ENCODE results near the gene NEURL2. TPM values are rescaled to one million over a fixed set of nuclear protein-coding genes. Genes with fewer than 3 reads are reported as not detected.
A peak's percentile ranks its signal among the peaks of the same experiment; 100 is the strongest.

The NEURL2 gene
- total and polyA plus RNA-seq, 10 of the 15 experiments (the other 5 are each of a cell fraction or from before 2014, with no cell fraction given): 0.53 to 7.0 (median 2.7) TPM

DNA sequence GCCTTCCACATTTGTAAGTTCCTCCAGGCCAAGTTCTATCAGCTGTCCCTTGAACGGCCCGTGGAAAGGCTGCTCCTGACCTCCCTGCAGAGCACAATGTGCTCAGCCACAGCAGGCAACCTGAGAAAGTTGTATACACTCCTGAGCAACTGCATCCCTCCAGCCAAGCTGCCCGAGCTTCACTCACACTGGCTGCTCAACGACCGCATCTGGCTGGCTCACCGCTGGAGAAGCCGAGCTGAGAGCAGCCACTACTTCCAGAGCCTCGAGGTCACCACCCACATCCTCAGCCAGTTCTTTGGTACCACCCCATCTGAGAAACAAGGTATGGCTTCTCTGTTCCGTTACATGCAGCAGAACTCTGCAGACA lies 7.9 kb downstream of the NEURL2 start (continued):
- TF ChIP-seq SPI1 (IDR thresholded peaks at IDR 0.05; ENCODE audit: borderline replicate concordance, insufficient read depth, low read depth, low read length) (no peak), STAT3 (IDR thresholded peaks at IDR 0.05; ENCODE audit: low read depth, low read length) (no peak), CREB1 (IDR thresholded peaks at IDR 0.05; ENCODE audit: low read depth) (no peak), NFXL1 (IDR thresholded peaks at IDR 0.05; ENCODE audit: borderline replicate concordance) (no peak), FOXM1 (IDR thresholded peaks at IDR 0.05; ENCODE audit: low read depth, low read length) (no peak), SREBF2 (IDR thresholded peaks at IDR 0.05; ENCODE audit: low read length) (no peak), EP300 (IDR thresholded peaks at IDR 0.05; ENCODE audit: borderline replicate concordance in 1 of 2, control insufficient read depth in 1 of 2, low read depth in 2 of 2, low read length in 2 of 2) (no peak), NR2F1 (conservative IDR thresholded peaks at IDR 0.05) (no peak)

DNA sequence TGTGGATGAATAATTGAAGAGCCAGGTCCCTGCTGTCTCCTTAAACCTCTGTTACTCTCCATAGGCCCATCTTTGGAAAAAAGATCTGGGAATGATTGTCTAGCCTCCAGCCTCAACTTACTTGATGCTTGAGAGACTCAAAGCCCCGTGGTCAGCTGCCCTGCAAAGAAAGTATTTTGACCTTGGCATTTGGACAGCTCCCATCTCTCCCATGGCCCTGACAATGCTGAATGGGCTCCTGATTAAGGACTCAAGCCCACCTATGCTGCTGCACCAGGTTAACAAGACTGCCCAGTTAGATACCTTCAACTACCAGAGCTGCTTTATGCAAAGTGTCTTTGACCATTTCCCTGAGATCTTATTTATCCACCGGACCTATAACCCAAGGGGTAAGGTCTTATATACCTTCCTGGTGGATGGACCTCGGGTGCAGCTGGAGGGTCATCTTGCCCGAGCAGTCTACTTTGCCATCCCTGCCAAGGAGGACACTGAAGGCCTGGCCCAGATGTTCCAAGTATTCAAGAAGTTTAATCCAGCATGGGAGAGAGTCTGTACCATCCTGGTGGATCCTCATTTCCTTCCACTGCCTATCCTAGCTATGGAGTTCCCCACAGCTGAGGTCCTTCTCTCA lies 8.4 kb downstream of the NEURL2 start:
- ChIA-PET POLR2A (interaction anchor here (1.1 to 2.3 kb wide), 6 partner anchors 8 to 90 kb away, joined by 3 to 16 read pairs (median 3); partner anchors contain the start of genes ACOT8, CTSA, NEURL2 and ZSWIM3), CTCF (interaction anchor here (1.0 to 3.2 kb wide), 5 partner anchors 8 to 104 kb away, joined by 3 to 38 read pairs (median 17); partner anchors contain the start of genes CTSA and NEURL2), RAD21 (ENCODE audit: unreplicated experiment) (interaction anchor here (1.3 to 2.3 kb wide), 4 partner anchors 8 to 84 kb away, joined by 3 to 25 read pairs (median 10); partner anchors contain the start of genes CTSA, NEURL2 and PCIF1), SMC1A (ENCODE audit: uncharacterized antibody, unreplicated experiment) (interaction anchor here (0.7 to 2.3 kb wide), 6 partner anchors 8 to 88 kb away, joined by 3 to 10 read pairs (median 4); partner anchors contain the start of genes CTSA and NEURL2)
- WGBS (ENCODE audit: insufficient coverage, insufficient replicate concordance, low lambda C conversion rate, missing lambda C conversion rate): 99% methylated on average over 4 of the region's 4 CpGs
- Histone ChIP-seq H3K9me3 (replicated peaks; ENCODE audit: control insufficient read depth, insufficient read depth, low read length) (no peaks in the 10 kb centered on the region), H3K4me2 (ENCODE audit: control insufficient read depth, insufficient read depth) (peak overlapping the region; percentile 86; the same call in 1 of the 2 replicates), H3K9ac (ENCODE audit: control insufficient read depth, insufficient read depth, low read length) (no peak overlapping the region), H4K20me1 (ENCODE audit: control insufficient read depth, insufficient read depth) (no peaks in the 10 kb centered on the region), H2AFZ (ENCODE audit: control insufficient read depth, low read depth, low read length) (no peak overlapping the region), H3K4me3 (0 out of 2 replicates have a peak overlapping the region, but pooled peaks have one; percentile 39), H3K4me1 (ENCODE audit: control insufficient read depth, insufficient read depth, low read length) (peaks cover 12% of the 10 kb centered on the region), H3K79me2 (ENCODE audit: control insufficient read depth, insufficient read depth, low read length) (peaks cover 15% of the 10 kb centered on the region), H3K36me3 (ENCODE audit: control insufficient read depth in 2 of 2, insufficient read depth in 2 of 2, low read length in 1 of 2) (peaks cover 7 to 11% of the 10 kb centered on the region in 2 experiments; a peak in 2 of 4 replicates), H3K27ac (ENCODE audit: control insufficient read depth, insufficient read depth) (no peak overlapping the region), H3K27me3 (replicated peaks in 1 of 2; ENCODE audit: control insufficient read depth in 2 of 2, insufficient read depth in 2 of 2, low read length in 1 of 2) (no peaks in the 10 kb centered on the region)
- no peak for FAIRE-seq
- DNase-seq (ENCODE audit: low read depth, low spot score): no peak
- ATAC-seq: no peak
- in situ Hi-C loops (cut with MboI) (no loop called here), intact Hi-C loops (cut with micrococcal nuclease; ENCODE audit: unreplicated experiment) (no loop called here)
- BruUV-seq (replicated peaks): no TSS peak
- TF ChIP-seq SREBF2 (IDR thresholded peaks at IDR 0.05; ENCODE audit: low read length): no peak
- no peak for TF ChIP-seq EP300 (IDR thresholded peaks at IDR 0.05; ENCODE audit: borderline replicate concordance in 1 of 2, control insufficient read depth in 1 of 2, low read depth in 2 of 2, low read length in 2 of 2)
- TF ChIP-seq, protein P1, sequence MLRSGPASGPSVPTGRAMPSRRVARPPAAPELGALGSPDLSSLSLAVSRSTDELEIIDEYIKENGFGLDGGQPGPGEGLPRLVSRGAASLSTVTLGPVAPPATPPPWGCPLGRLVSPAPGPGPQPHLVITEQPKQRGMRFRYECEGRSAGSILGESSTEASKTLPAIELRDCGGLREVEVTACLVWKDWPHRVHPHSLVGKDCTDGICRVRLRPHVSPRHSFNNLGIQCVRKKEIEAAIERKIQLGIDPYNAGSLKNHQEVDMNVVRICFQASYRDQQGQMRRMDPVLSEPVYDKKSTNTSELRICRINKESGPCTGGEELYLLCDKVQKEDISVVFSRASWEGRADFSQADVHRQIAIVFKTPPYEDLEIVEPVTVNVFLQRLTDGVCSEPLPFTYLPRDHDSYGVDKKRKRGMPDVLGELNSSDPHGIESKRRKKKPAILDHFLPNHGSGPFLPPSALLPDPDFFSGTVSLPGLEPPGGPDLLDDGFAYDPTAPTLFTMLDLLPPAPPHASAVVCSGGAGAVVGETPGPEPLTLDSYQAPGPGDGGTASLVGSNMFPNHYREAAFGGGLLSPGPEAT (IDR thresholded peaks at IDR 0.05; ENCODE audit: low read depth): no peak
- TF ChIP-seq, protein P2, sequence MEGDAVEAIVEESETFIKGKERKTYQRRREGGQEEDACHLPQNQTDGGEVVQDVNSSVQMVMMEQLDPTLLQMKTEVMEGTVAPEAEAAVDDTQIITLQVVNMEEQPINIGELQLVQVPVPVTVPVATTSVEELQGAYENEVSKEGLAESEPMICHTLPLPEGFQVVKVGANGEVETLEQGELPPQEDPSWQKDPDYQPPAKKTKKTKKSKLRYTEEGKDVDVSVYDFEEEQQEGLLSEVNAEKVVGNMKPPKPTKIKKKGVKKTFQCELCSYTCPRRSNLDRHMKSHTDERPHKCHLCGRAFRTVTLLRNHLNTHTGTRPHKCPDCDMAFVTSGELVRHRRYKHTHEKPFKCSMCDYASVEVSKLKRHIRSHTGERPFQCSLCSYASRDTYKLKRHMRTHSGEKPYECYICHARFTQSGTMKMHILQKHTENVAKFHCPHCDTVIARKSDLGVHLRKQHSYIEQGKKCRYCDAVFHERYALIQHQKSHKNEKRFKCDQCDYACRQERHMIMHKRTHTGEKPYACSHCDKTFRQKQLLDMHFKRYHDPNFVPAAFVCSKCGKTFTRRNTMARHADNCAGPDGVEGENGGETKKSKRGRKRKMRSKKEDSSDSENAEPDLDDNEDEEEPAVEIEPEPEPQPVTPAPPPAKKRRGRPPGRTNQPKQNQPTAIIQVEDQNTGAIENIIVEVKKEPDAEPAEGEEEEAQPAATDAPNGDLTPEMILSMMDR (IDR thresholded peaks at IDR 0.05 in 2 of 3, conservative IDR thresholded peaks at IDR 0.05 in 1 of 3; ENCODE audit: control insufficient read depth in 2 of 3, extremely low read depth in 1 of 3, insufficient read depth in 1 of 3, low read depth in 3 of 3, low read length in 3 of 3): no peak
- TF ChIP-seq NBN (IDR thresholded peaks at IDR 0.05): no peak
- TF ChIP-seq IKZF2 (IDR thresholded peaks at IDR 0.05): no peak
- TF ChIP-seq, protein P3, sequence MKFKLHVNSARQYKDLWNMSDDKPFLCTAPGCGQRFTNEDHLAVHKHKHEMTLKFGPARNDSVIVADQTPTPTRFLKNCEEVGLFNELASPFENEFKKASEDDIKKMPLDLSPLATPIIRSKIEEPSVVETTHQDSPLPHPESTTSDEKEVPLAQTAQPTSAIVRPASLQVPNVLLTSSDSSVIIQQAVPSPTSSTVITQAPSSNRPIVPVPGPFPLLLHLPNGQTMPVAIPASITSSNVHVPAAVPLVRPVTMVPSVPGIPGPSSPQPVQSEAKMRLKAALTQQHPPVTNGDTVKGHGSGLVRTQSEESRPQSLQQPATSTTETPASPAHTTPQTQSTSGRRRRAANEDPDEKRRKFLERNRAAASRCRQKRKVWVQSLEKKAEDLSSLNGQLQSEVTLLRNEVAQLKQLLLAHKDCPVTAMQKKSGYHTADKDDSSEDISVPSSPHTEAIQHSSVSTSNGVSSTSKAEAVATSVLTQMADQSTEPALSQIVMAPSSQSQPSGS (IDR thresholded peaks at IDR 0.05; ENCODE audit: low read length): no peak
- no peak for TF ChIP-seq ZNF207 (IDR thresholded peaks at IDR 0.05; ENCODE audit: borderline replicate concordance)
- no peak for TF ChIP-seq SMAD1 (IDR thresholded peaks at IDR 0.05; ENCODE audit: low read depth, partially characterized antibody)
- TF ChIP-seq STAT1 (conservative IDR thresholded peaks at IDR 0.05): no peak
- TF ChIP-seq POLR2AphosphoS2 (IDR thresholded peaks at IDR 0.05; ENCODE audit: low read depth, low read length): no peak
